SKM-1 (cell line): ENCODE data around the gene VDAC1.
"Not testable (repeated sequence)": the region's sequence is repeated elsewhere in the genome, so short reads cannot be mapped to it uniquely, and the experiment has no call there.

Experiments
- DNase-seq: peaks from one replicate; lab custom pipeline; 2025; ENCODE audit not compliant: unreplicated experiment; lab: John Stamatoyannopoulos, UW

The VDAC1 gene

DNA sequence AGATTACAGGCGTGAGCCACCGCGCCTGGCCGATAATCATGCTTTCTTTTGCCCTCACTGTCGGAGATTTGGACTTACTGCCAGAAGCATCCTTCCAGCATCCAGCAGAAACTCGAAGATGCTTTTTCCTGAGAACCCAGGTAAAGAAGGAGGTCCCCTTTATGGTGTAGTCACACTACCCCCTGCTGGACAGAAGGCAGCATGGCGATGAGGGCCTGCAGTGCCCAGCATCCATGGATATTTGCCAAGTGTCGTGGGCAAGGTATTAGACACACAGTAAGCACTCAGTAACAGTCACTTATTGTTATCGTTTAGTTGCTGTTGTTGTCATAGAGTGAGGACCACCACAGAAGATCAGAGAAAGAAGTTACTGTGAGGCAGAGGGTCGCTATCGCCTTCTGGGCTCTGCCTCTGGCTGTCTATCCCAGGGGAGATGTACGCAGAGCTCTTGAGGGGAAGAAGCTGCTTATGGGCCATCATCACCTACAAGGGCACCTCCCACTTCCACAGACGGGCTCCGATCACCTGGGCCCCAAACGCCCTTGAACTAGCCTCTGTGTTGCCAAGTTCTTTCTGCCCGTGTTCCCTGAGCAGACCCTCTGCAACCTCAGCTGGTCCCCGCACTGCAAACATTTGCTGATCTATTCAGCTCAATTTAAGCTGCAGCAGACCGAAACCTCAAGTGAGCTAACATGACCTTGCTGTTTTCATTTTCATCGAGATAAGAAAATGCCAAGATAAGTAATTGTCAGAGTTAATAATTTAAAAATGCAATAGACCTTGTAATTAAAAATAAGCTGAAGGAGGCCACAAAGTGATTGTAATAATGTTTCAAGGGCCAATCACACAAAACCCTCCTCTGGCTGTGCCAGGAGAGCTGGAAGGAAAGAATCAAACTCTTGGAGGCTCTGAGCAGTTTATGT, 60.3 kb downstream of the VDAC1 start:
- no peak for DNase-seq

DNA sequence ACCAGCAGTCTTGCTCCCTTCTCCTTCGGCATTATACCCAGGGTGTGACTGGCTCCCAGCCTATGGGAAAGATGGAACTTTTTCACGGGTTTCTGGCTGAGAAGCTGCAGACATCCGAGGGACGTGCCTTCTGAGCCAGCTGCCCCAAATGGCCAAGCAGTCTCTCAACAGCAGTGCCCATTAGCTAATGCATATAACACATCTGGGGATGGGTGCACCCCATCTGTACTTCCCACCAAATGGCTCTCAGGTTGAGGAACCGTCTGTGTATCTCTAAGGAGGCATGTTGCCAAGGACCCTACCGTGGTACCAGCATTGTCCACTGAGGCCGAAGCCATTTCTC, 61.3 kb downstream of the VDAC1 start:
- no peak for DNase-seq

DNA sequence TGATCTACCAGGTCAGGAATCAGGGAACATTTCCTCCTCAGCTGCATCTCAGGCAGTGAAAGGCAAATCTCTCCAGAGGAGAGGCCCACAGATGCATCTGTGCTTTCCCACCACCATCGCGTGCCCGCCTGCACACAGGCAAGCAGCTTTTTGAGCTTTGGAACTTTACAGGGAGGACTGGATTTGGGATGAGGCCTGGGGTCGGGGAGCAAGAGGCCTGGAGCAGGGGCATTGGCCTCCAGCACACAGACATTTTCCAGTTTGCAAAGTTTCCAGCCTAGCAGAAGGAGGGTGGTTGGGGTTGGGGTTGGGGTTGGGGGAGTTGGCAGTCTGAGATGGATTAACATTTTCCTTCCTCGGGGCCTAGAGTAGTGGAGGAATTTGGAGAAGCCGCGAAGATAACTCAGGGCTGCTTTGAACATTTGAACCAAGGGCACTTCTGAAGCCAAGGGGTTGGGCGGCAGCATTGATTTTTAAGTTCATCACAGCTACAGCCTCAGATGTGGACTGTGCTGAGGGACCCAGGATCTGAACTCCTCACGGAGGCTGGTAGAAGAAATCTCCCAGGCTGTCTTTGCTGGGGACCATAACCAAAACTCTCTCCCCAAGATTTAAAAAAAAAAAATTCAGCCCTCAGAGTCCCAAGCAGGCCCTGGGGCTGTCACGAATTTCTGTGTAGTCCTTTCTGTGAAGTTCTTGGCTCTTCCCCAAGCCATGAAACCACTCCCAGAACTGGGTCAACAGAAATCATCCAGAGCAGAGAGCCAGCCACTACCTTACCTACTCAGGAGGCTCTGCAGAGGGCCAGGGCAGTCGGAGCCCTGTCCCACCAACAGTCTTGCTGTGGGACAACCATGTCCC, 61.9 kb downstream of the VDAC1 start:
- no peak for DNase-seq

DNA sequence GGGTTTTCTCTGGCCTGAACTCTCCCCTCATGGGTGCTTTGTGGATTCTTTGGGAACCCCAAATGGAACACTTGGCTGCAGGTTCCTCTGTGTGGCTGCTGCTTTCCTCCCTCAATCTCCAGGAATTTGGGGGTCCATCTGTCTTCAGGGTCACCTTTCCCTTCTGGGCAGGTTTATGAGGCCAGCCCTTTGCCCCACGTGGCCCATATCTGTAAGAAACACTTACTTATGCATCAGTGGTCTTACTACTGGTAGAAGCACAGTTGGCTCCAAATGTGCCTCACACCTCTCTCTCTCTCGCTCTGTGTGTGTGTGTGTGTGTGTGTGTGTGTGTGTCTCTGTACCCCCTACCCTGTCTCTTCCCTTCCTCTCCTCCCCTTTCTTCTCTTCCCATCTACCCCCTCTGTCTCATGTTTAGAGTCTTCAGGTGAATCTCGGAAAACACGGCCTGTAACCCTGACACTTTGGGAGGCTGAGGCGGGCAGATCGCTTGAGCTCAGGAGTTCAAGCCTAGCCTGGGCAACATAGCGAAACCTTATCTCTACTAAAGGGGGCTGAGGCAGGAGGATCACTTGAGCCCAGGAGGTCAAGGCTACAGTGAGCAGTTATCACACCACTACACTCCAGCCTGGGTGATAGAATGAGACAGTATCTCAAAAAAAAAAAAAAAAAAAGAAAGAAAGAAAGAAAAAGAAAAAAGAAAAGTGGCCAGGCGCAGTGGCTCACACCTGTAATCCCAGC, 63.1 kb downstream of the VDAC1 start:
- no peak for DNase-seq

DNA sequence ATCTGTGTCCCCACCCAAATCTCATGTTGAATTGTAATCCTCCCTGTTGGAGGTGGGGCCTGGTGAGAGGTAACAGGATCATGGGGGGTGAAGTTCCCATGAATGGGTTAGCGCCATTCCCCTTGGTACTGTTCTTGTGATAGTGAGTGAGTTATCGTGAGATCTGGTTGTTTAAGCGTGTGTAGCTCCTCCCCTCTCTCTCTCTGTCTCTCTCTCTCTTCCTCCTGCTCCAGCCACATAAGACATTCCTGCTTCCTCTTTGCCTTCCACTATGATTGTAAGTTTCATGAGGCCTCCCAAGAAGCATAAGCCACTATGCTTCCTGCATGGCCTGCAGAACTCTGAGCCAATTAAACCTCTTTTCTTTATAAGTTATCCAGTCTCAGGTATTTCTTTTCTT, 65.1 kb downstream of the VDAC1 start:
- no peak for DNase-seq

DNA sequence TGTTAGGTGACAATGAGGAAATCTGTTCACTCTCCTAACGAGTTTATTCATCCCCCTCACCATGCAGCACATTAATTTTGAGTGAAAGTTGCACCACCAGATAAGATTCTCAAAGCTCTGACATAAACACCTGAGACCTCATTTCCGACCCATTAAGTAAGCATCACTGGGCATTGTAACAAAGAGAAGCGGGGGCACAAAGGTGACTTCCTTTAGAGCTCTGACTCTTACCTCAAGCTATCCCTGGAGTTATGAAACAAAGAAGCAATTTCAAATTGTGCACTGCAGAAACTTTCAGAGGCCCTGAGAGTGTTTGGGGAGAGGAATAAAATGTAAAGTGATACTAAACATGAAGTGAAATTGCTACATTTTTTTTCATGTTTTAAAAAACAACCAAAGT, 65.8 kb downstream of the VDAC1 start:
- no peak for DNase-seq

DNA sequence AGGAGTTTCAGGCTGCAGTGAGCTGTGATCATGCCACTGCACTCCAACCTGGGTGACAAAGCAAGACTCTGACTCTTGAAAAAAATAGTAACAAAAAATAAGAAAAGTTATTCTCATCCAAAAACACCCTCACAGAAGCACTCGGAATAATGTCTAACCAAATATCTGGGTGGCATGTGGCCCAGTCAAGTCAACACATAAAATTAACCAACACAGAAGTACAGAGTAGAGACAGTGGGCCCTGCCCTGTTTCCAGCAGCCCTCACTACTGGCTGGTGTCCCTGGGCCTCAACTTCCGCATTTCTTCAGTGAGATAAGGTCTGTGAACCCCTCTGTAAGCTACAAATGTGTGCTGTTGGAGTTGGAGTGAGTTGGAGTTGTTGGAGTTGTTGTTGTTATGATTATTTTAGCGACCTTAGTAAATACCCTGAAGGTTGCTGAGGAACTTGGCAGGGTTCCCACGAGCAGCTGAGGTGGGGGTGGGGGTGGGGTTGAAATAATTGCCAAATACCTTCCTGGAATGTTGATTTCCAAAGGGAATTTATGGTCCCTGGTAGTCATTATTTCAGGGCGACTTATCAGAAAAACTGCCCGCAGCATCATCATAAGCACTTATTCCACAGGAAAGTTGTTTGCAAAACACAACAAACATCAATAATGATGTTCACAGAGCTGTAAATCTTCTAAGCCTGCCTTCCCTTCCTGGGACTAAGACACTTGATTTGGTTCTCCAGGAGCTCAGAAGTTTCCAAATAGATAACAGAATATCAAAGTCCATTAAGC, 66.5 kb downstream of the VDAC1 start:
- peak; percentile 43 for DNase-seq

DNA sequence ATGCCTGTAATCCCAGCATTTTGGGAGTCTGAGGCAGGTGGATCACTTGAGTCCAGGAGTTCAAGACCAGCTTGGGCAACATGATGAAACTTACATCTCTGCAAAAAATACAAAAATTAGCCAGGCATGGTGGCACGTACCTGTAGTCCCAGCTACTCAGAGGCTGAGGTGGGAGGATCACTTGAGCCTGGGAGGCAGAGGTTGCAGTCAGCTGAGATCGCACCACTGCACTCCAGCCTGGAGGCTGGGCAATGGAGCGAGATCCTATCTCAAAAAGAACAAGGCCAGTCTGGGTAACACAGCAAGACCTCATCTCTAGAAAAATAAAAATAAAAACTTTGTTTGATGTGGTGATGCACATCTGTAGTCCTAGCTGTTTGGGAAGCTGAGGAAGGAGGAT, 67.1 kb downstream of the VDAC1 start:
- DNase-seq = not testable (repeated sequence)

DNA sequence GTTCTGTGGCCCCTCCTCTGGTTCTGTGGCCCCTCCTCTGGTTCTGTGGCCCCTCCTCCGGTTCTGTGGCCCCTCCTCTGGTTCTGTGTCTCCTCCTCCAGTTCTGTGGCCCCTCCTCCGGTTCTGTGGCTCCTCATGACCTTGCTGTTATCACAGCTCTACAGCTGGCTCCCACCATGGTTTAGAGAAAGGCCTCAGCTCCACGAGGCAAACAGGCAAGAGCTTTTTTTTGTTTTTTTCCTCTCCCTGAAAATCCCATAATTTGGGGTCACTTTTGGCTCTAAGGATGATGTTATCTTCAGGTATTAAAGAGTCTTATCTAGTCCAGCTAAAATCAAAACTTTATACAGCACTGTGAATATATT, 68.1 kb downstream of the VDAC1 start:
- DNase-seq = no peak

DNA sequence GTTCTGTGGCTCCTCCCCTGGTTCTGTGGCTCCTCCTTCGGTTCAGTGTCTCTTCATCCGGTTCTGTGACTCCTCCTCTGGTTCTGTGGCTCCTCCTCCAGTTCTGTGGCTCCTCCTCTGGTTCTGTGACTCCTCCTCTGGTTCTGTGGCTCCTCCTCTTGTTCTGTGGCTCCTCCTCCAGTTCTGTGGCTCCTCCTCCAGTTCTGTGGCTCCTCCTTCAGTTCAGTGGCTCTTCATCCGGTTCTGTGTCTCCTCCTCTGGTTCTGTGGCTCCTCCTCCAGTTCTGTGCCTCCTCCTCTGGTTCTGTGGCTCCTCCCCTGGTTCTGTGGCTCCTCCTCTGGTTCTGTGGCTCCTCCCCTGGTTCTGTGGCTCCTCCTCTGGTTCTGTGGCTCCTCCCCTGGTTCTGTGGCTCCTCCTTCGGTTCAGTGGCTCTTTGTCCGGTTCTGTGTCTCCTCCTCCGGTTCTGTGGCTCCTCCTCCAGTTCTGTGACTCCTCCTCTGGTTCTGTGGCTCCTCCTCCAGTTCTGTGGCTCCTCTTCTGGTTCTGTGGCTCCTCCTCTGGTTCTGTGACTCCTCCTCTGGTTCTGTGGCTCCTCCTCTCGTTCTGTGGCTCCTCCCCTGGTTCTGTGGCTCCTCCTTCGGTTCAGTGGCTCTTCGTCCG, 68.7 kb downstream of the VDAC1 start:
- not testable (repeated sequence) for DNase-seq

DNA sequence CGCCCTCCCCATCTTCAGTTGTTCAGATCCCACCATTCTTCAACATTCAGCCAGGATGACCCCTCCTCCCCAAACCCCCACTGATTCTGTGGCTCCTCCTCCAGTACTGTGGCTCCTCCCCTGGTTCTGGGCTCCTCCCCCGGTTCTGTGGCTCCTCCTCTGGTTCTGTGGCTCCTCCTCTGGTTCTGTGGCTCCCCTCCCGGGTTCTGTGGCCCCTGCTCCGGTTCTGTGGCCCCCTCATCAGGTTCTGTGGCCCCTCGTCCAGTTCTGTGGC, 69.2 kb downstream of the VDAC1 start:
- DNase-seq = no peak

DNA sequence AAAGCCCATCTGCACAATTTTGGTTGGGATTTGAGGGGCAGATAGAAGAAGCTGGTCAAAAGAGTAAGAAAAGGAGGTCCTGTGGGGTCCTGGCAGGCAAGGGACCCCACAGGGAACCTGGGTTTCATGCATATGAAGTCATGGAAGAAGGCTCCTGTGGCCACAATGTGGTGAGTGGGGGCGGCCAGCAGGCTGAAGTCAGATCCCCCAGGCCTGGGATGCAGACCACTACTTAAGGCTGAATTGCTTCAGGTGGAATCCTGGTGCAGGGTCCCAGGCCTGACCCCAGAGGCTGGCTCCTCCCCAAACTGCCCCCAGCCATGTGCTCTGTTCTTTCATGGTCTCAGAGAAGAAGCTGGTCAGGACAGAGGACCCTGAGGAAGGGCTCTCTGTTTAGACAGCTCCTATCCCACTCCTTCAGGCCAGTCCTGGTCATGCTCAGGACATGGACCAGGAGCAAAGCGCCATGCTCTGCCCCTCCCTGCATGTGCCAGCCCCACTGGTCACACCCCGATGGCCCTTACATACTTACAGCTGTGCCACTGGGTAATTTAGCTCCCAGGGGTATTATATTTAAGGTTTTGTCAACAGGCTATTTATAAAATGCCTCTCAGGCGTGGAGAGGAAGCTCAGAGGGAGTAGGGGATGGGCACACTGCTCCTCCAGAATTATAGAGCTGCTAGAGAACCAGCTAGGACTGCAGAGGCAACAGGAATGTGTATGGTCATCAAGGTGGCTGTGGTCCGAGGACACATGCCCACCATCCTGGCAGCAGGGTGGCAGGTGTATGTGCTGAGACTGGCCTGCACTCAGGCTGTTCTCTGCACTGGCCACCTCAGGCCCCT, 69.7 kb downstream of the VDAC1 start:
- DNase-seq = no peak

DNA sequence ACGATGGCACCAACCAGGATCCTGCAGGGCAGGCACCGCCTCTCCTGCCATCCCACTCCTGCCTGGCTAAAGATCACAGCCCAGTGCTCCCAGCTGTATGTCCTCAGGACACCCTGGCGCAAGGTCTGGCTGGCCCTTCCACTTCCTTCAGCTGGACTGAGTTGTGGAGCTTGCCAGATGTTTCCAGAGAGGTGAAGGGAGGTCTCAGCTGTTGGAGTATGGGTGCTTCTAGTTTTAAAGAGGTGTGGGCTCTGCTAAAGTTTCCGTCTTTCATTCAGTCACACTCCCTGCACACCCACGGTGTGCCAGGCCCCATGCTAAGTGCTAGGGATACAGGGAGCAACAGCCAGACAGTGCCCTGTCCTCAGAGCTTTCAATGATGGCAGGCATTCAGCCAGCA, 70.5 kb downstream of the VDAC1 start:
- DNase-seq = no peak

DNA sequence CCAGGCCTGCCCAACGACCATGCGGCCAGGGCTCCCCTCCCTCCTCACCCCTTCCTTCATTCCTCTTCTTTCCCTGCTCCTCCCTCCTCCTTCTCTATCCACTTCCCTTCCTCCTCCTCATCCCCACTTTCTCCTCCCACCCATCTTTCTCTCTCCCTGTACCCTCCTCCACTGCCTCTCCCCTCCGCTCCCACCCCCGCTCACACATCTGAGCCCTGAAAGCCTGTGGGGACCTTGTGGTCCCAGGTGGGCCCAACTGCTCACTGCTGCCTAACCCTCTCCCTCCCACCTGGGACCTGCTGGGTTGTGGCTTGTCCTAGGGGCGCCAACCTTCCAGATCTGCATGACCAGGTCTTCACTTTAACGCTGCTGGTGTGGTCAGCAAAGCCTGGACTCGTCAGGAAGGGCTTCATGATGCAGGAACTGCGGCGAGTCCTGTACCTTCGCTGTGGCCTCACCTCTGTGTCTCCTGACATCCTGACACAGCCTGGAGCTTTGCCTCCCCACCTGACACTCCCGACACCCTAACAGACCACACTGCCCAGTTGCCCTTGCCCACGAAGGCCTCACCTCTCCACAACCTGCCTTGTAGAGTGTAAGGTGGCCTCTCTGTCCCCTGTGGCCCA, 71.0 kb downstream of the VDAC1 start:
- DNase-seq = no peak

DNA sequence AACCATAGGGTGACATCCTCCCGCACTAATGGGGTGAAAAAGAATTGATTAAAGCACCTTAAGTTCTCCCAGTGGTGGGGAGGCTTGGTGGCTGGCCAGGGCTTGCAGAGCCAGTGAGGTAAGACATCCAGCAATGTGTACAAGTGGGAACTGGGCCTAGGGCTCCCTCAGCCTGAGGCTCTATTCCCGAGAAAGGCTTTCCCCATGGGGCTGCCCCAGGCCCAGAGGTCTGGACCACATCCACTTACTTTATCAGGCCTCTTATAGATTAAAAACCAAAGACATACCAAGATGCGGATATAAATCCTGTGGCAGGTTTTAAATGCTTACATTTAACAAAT, 71.6 kb downstream of the VDAC1 start:
- DNase-seq = no peak

DNA sequence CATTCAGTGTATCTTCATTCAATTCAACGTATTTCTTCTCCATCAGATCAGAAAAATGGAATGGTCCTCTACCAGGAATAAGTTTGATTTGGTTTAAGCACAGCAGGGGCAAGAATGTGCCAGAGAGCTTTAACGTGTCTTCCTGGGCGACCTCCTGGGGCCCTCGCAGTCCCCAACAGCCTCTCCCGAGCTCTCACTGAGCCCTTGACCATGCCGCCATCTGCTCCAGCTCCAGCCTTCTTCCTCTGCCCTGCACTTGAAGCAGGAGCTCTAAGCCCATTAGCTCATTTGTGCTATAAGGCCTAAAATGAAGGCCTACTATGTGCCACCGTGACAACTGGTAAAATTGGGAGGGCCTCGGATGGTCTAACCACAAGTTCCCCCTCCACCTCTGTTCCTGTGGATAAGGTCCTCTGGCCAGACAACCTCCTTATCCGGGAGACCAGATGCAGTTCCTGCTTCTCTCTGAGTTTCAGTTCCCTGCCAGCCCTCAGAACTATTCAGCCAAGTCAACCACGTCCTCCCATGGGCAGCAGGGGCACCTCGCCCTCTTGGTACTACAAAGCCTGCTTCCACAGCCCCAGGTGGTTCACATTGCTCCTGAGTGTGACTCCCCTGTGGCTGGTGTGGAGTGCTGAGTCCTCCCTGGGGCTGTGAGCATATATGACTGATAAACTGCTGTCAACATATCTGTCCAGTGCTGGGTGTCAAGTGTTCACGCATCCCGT, 72.2 kb downstream of the VDAC1 start:
- DNase-seq = peak; percentile 58

DNA sequence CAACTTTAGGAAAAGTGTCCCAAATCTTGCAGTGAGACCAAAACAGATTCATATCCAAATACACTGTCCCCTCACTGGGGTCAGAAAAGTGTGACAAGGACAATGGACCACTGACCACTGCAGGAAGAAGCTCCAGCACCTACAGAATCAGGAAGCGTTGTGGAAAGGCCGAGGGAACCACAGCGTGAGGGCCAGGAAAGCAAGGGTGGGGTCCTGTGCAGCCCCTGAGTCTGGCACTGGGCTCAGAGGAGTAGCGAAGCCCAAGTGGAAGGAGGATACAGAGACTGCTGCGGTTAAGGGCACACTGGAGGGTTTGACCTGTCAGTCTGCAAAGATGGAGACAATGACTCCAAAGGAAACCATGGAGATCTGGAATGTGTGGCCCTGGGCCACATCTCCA, 73.2 kb downstream of the VDAC1 start:
- DNase-seq = no peak

DNA sequence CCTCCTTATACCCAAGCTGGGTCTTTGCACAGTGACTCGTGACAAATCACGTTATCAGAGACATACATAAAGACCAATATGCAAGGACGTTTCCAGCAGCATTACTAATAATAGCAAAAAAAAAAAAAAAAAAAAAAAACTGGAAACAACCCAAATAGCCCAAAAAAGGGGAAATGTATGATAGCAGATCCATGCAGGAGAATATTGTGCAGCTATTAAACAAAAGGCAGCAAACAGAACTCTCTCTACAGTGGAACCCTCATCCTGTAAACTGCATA, 74.0 kb downstream of the VDAC1 start:
- DNase-seq = no peak
